ENCODE results near the gene UBAC2. TPM values are rescaled to one million over a fixed set of nuclear protein-coding genes. Genes with fewer than 3 reads are reported as not detected.
"Not testable (repeated sequence)": the region's sequence is repeated elsewhere in the genome, so short reads cannot be mapped to it uniquely, and the experiment has no call there.

The UBAC2 gene
- total RNA-seq, 2 experiments from 2014 or later = 26.8 to 28.5 TPM

DNA sequence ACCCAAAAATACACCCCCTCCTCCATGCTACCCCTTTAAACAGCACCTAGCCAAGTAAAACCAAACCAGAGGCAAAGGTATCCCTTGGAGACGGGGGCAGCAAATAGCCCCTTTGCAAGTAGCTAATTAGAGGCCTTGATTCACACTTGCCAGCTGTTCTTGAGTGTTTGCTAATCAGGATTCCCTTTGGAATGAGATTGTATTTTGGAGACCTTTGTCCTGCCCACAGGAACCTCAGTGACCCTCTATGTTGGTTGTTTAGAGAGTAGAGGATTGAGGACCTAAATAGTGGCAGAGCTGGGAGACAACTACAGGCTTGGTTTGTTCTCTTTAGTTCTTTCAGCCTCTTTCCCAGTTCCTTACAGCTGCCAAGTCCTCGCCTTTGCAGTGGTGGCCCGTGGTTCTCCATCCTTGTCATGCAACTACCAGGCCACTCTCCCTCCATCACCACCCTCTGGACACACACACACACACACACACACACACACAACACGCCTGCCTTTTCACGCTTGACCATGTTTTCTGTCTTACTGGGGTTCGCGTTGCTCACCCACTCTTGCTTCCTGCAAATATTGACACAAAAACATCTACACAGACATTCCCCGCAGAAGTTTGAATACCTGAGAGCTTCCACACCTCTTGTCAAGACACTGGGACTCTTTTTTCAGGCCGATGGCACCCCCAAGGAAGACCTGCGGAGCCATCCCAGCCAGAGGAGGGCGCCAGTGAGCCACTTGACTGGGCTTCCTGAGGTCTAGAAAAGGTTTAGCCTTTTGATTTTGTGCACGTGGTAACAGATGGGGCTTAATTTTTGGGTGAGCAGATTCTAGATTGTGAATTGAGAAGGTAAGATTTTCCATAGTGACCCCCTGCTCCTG lies 186.5 kb downstream of the UBAC2 start:
- BruUV-seq (replicated peaks) = no TSS peak
- Histone ChIP-seq H3K9me3 (ENCODE audit: low read length) (no peaks in the 10 kb centered on the region), H3K4me1 (ENCODE audit: insufficient read depth, low read length, poor library complexity, severe bottlenecking) (peaks cover 3% of the 10 kb centered on the region), H3K9me2 (ENCODE audit: insufficient read depth, low read length) (no peaks in the 10 kb centered on the region), H4K20me1 (ENCODE audit: insufficient read depth, low read length) (no peaks in the 10 kb centered on the region), H3K4me3 (ENCODE audit: low read depth, low read length, poor library complexity, severe bottlenecking) (no peak overlapping the region), H3K36me3 (ENCODE audit: insufficient read depth, low read length) (peaks cover 13% of the 10 kb centered on the region; the same call in 1 of the 2 replicates), H3K27ac (ENCODE audit: low read depth, low read length, poor library complexity, severe bottlenecking) (no peak overlapping the region), H3K4me2 (ENCODE audit: low read length) (no peak overlapping the region), H3K79me2 (ENCODE audit: insufficient read depth, low read depth, low read length) (no peaks in the 10 kb centered on the region), H2AFZ (ENCODE audit: low read length) (no peak overlapping the region)
- ChIA-PET POLR2A (interaction anchor here (0.9 to 1.1 kb wide), 3 partner anchors 27 to 117 kb away, joined by 3 to 5 read pairs (median 3); no protein-coding TSS in a partner anchor), CTCF (ENCODE audit: unreplicated experiment) (interaction anchor here (0.6 to 0.9 kb wide), 4 partner anchors 49 to 118 kb away, joined by 3 to 4 read pairs (median 4); no protein-coding TSS in a partner anchor)
- intact Hi-C loops (cut with micrococcal nuclease; ENCODE audit: unreplicated experiment) = loop anchor here (1.0 to 5.0 kb wide), 3 partner anchors 50 to 210 kb away; no protein-coding TSS in a partner anchor
- TF ChIP-seq EZH2phosphoT487 (IDR thresholded peaks at IDR 0.05; ENCODE audit: borderline replicate concordance, low read depth, low read length) = no peak
- TF ChIP-seq, protein P1, sequence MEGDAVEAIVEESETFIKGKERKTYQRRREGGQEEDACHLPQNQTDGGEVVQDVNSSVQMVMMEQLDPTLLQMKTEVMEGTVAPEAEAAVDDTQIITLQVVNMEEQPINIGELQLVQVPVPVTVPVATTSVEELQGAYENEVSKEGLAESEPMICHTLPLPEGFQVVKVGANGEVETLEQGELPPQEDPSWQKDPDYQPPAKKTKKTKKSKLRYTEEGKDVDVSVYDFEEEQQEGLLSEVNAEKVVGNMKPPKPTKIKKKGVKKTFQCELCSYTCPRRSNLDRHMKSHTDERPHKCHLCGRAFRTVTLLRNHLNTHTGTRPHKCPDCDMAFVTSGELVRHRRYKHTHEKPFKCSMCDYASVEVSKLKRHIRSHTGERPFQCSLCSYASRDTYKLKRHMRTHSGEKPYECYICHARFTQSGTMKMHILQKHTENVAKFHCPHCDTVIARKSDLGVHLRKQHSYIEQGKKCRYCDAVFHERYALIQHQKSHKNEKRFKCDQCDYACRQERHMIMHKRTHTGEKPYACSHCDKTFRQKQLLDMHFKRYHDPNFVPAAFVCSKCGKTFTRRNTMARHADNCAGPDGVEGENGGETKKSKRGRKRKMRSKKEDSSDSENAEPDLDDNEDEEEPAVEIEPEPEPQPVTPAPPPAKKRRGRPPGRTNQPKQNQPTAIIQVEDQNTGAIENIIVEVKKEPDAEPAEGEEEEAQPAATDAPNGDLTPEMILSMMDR (conservative IDR thresholded peaks at IDR 0.05; ENCODE audit: low read length) = peak; percentile 88
- peak; percentile 72 for DNase-seq (ENCODE audit: low spot score)

DNA sequence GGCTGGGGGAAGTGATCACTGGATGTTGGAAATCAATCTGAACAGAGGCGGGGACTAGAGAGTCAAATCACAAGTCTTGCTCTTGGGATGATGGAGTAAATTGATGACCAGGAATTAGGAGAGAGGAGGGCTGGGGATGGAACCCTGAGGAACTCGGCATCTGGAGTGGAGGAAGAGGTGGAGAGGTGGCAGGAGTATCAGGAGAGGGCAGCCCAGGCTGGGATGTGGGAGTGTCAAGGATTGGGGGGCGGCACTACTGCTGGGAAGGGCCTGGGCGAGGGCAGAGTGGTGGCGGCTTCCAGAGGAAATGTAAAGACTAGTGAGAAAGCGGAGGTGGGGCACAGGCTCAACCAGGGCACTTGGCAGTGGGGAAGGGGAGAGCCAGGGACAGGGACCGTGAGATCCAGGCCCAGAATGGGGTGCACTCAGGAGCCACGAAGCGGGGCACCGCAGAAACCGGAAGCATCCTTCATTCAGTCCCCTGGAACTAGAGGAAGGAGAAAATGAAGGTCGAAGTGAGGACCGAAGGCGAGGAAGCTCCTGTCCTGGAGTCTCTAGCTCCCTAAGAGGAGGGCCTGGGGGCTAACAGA lies 187.8 kb downstream of the UBAC2 start:
- H3K36me3 ChIP-seq (ENCODE audit: insufficient read depth, low read length) = peaks cover 13% of the 10 kb centered on the region; the same call in 1 of the 2 replicates
- H3K4me2 ChIP-seq (ENCODE audit: low read length) = no peak overlapping the region
- H3K79me2 ChIP-seq (ENCODE audit: insufficient read depth, low read depth, low read length) = no peaks in the 10 kb centered on the region
- no peaks in the 10 kb centered on the region for H4K20me1 ChIP-seq (ENCODE audit: insufficient read depth, low read length)
- H3K4me1 ChIP-seq (ENCODE audit: insufficient read depth, low read length, poor library complexity, severe bottlenecking) = peaks cover 3% of the 10 kb centered on the region
- TF ChIP-seq EZH2phosphoT487 (IDR thresholded peaks at IDR 0.05; ENCODE audit: borderline replicate concordance, low read depth, low read length) = no peak
- TF ChIP-seq, protein P1 (conservative IDR thresholded peaks at IDR 0.05; ENCODE audit: low read length) = no peak
- no TSS peak for BruUV-seq (replicated peaks)
- no peak for DNase-seq (ENCODE audit: low spot score)
- ChIA-PET CTCF (ENCODE audit: unreplicated experiment) (interaction anchor here (0.7 to 0.9 kb wide), 3 partner anchors 48 to 119 kb away, joined by 3 to 4 read pairs (median 4); no protein-coding TSS in a partner anchor), POLR2A (interaction anchor here (1.0 kb wide), 1 partner anchor 47 kb away, joined by 3 read pairs; no protein-coding TSS in a partner anchor)
- no peaks in the 10 kb centered on the region for H3K9me3 ChIP-seq (ENCODE audit: low read length)
- intact Hi-C loops (cut with micrococcal nuclease; ENCODE audit: unreplicated experiment) = loop anchor here (5.0 kb wide), 2 partner anchors 121 to 211 kb away; no protein-coding TSS in a partner anchor
- H3K9me2 ChIP-seq (ENCODE audit: insufficient read depth, low read length) = no peaks in the 10 kb centered on the region
- H2AFZ ChIP-seq (ENCODE audit: low read length) = no peak overlapping the region
- no peak overlapping the region for H3K27ac ChIP-seq (ENCODE audit: low read depth, low read length, poor library complexity, severe bottlenecking)
- H3K4me3 ChIP-seq (ENCODE audit: low read depth, low read length, poor library complexity, severe bottlenecking) = no peak overlapping the region

DNA sequence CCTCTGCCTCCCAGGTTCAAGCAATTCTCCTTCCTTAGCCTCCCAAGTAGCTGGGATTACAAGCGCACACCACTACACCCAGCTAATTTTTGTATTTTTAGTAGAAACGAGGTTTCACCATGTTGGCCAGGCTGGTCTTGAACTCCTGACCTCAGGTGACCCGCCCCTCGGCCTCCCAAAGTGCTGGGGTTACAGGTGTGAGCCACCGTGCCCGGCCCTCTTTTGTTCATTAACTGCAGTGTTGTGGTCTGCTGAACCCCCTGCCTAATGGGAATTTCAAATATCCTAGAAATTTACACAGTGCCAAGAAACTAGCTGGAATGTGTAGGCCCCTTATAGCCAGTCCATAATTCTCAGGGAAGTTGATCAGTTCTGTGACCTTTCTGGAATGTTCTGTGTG lies 188.4 kb downstream of the UBAC2 start:
- H3K4me1 ChIP-seq (ENCODE audit: insufficient read depth, low read length, poor library complexity, severe bottlenecking); H2AFZ ChIP-seq (ENCODE audit: low read length); H3K4me3 ChIP-seq (ENCODE audit: low read depth, low read length, poor library complexity, severe bottlenecking); H3K27ac ChIP-seq (ENCODE audit: low read depth, low read length, poor library complexity, severe bottlenecking); DNase-seq (ENCODE audit: low spot score); H3K9me2 ChIP-seq (ENCODE audit: insufficient read depth, low read length); POLR2A ChIA-PET; H3K79me2 ChIP-seq (ENCODE audit: insufficient read depth, low read depth, low read length); H4K20me1 ChIP-seq (ENCODE audit: insufficient read depth, low read length); H3K4me2 ChIP-seq (ENCODE audit: low read length); BruUV-seq (replicated peaks); H3K9me3 ChIP-seq (ENCODE audit: low read length): not testable (repeated sequence)
- CTCF ChIA-PET (ENCODE audit: unreplicated experiment) = interaction anchor here (0.6 kb wide), 2 partner anchors 12 to 46 kb away, joined by 3 read pairs; no protein-coding TSS in a partner anchor
- intact Hi-C loops (cut with micrococcal nuclease; ENCODE audit: unreplicated experiment) = loop anchor here (5.0 kb wide), 2 partner anchors 122 to 212 kb away; no protein-coding TSS in a partner anchor
- peaks cover 13% of the 10 kb centered on the region; the same call in 1 of the 2 replicates for H3K36me3 ChIP-seq (ENCODE audit: insufficient read depth, low read length)

Data from OCI-LY7 (cell line).